Measurements from ENCODE around the gene CYTH1. TPM values are rescaled to one million over a fixed set of nuclear protein-coding genes. Genes with fewer than 3 reads are reported as not detected.

Gene CYTH1
- total RNA-seq, 1 experiment from 2014 or later = 10.3 TPM

DNA sequence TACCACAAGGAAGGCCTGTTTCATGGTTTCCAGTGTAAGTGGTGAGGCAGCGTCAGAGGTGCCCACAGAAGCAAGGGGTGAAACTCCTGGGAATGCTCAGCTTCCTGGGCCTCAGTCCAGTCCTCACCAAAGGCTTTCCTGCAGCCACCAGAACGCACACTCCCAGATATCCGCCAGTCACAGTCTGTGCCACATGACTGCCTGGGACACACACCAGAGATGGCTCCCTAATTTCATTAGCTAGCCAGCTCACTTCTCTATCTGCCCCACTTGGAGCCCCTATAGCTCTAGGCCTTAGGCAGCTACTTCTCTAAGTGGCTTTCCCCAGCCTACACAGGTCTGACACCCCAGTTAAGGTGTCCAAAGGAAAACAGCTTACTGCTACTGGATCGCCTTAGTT is 77.0 kb downstream of the CYTH1 start:
- no peak for DNase-seq
- H3K36me3 ChIP-seq (replicated peaks; ENCODE audit: control insufficient read depth, insufficient read depth, low read length) = peaks cover 2% of the 10 kb centered on the region
- no peaks in the 10 kb centered on the region for H3K27me3 ChIP-seq (ENCODE audit: control insufficient read depth, insufficient read depth, low read length)
- no peak overlapping the region for H3K4me3 ChIP-seq (ENCODE audit: insufficient read depth, low read depth, low read length)

GRCh38 chr17:78704594-78704993 is 77.5 kb downstream of the CYTH1 start:
- DNase-seq = no peak
- H3K27me3 ChIP-seq (ENCODE audit: control insufficient read depth, insufficient read depth, low read length) = no peaks in the 10 kb centered on the region
- H3K36me3 ChIP-seq (replicated peaks; ENCODE audit: control insufficient read depth, insufficient read depth, low read length) = peaks cover 2% of the 10 kb centered on the region
- no peak overlapping the region for H3K4me3 ChIP-seq (ENCODE audit: insufficient read depth, low read depth, low read length)

DNA sequence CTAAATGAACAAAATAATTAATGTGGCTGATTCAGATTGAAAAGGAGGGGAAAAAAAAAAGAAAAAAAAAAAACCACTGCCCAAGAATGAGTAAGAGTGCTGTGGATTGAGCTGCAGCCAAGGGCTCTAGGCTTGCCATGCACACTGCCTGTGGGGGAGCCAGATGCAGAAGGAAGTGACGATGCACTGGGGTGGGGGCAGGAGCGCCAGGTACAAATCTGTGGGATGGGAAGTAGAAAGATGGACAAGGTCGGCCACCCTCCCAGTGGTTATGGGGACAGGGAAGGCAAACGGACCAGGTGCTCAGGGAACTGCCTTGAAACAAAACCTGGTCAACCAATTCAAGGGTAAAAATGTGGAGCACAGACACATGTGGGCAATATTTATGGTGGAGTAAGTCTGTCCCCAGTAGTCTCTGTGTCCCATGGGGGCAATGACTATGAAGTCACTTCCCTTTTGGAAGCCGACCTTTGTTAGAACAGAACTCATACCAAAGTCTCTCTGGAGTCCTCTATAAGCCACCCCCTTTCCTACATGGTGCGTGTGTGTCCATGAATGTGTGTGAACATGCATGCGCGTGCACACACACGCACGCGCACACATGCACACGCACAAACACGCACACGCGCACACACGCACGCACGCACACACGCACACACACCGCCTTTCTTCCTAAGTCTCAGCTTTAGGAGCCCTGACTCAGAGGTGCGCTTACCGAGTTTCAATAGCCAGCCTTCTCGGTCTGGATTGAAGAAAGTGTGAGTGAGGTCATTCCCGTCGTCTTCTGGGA is 84.3 kb downstream of the CYTH1 start:
- DNase-seq = no peak
- Histone ChIP-seq H3K4me3 (ENCODE audit: insufficient read depth, low read depth, low read length) (no peak overlapping the region), H3K36me3 (replicated peaks; ENCODE audit: control insufficient read depth, insufficient read depth, low read length) (no peaks in the 10 kb centered on the region; the same call in none of the 2 replicates), H3K27me3 (ENCODE audit: control insufficient read depth, insufficient read depth, low read length) (no peaks in the 10 kb centered on the region)

DNA sequence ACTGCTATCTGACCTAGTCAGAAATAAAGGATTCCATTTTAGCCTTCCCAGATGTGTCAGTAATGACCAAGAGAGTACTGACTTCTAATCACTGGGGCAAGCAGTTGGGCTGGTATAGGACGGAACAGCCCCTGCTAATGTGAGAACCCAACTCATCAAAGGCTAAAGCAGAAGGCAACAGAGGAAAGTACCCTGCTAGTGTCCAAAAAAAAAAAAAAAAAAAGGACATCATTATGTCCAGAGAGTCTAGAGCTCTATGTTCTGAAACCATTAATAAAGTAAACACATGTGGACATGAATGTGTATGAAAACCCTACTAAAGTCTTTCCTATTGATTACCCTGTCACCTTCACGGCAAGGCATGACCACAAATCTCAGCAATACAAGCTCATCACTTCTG is 85.0 kb downstream of the CYTH1 start:
- H3K4me3 ChIP-seq (ENCODE audit: insufficient read depth, low read depth, low read length) = no peak overlapping the region
- no peaks in the 10 kb centered on the region; the same call in none of the 2 replicates for H3K36me3 ChIP-seq (replicated peaks; ENCODE audit: control insufficient read depth, insufficient read depth, low read length)
- H3K27me3 ChIP-seq (ENCODE audit: control insufficient read depth, insufficient read depth, low read length) = no peaks in the 10 kb centered on the region
- no peak for DNase-seq

DNA sequence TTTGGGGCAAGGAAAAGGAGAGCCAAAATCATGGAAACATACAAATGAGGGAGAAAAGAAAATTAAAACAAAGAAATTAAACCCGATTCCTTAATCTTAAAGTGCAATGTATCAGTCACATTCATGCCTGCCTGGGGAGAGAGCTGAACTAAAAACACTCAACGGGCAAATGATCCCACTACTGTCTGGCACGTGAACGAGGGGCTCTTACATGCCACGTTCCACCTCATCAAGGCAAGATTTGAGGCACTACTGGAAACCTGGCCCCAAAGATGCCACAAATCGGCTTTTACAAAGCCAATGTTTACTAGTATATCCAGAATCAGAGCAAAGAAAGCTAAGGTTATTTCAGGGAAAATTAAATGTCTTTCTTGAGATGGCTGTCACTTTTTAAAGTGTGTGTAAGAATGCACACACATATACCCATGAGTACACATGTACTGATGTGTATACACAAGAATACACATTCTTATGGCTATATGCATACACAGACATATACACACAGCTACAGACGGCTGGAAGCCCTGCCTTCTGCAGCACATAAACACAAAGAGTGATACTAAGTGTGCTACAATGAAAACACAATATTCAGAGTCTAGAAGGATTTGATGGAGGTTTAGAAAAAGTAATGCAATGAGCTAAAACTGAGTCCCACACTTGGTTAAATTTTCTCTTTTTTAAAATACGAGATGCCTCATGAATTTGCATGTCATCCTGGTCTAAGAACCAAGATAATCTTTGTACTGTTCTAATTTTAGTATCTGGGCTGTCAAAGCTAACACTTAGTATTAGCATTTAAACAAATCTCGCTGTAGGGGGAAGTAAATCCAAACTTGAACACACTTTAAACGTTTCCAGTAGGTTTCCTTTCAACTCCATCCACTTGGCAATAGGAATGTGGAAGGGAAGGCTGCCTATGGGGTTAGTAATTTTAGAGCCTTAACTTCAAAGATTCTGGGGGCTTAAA is 85.8 kb downstream of the CYTH1 start:
- Histone ChIP-seq H3K27me3 (ENCODE audit: control insufficient read depth, insufficient read depth, low read length) (no peaks in the 10 kb centered on the region), H3K4me3 (ENCODE audit: insufficient read depth, low read depth, low read length) (no peak overlapping the region), H3K36me3 (replicated peaks; ENCODE audit: control insufficient read depth, insufficient read depth, low read length) (no peaks in the 10 kb centered on the region; the same call in none of the 2 replicates)
- no peak for DNase-seq

DNA sequence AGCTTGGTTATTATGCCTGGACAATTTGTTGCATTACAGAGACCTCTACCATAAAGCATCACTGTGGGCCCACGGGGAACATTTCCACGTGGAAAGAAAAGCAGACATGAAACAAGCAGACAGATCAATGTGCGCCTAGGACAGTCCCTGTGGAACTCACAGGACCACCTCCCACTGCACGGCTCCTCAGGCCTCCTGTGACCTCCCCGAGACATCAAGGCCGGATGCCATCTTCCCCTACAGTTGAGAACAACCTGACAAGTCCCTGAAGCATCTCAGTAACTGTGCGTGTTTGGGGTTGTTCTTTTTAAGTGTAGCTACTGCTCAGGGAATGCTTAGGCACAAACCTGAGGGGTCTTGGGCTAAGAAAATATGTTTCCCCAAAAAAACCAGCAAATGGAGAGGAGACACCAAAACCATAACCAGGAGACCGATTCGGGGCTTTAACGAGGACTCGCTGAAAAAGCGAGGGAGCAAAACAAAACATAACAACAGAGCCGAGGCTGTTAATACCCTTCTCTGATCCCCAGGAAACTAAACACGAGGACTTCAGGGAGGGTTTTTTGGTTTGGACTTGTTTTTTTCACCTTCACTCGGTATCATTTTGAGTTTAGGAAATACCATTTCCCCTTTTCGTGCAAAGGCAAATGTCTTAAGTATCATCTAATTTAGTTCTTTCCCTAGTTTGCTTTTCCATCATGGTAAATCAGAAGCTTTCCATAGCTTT is 87.1 kb downstream of the CYTH1 start:
- no peaks in the 10 kb centered on the region; the same call in none of the 2 replicates for H3K36me3 ChIP-seq (replicated peaks; ENCODE audit: control insufficient read depth, insufficient read depth, low read length)
- no peaks in the 10 kb centered on the region for H3K27me3 ChIP-seq (ENCODE audit: control insufficient read depth, insufficient read depth, low read length)
- no peak overlapping the region for H3K4me3 ChIP-seq (ENCODE audit: insufficient read depth, low read depth, low read length)
- no peak for DNase-seq

DNA sequence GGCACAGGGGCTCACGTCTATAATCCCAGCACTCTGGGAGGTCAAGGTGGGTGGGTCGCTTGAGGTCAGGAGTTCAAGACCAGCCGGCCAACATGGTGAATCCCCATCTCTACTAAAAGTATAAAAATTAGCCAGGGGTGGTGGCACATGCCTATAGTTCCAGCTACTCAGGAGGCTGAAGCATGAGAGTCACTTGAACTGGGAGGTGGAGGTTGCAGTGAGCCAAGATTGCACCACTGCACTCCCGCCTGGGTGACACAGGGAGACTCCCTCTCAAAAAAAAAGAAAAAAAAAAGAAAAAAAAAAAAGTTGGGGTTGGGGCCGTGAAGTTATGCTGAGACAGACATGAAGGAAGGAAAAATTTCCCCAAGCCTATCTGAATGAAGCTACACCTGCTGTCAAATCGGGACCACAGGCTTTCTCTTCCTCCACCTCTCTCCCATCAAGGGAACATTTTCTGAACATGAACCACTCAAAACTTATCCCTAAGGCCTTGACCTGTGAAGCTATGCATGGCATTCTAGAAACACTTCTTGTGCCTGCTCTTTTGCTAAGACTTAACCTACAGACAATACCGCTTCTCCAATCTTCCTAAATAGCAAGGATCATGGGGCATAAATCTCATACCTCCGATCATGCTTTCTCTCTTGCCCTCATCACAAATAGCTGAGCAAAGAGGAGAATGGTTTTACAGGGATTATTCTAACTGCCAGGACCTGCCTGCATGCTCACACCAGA is 88.6 kb downstream of the CYTH1 start:
- no peaks in the 10 kb centered on the region for H3K27me3 ChIP-seq (ENCODE audit: control insufficient read depth, insufficient read depth, low read length)
- no peak for DNase-seq
- H3K36me3 ChIP-seq (replicated peaks; ENCODE audit: control insufficient read depth, insufficient read depth, low read length) = no peaks in the 10 kb centered on the region; the same call in none of the 2 replicates
- H3K4me3 ChIP-seq (ENCODE audit: insufficient read depth, low read depth, low read length) = no peak overlapping the region

GRCh38 chr17:78692460-78693010 is 89.5 kb downstream of the CYTH1 start:
- H3K36me3 ChIP-seq (replicated peaks; ENCODE audit: control insufficient read depth, insufficient read depth, low read length) = peaks cover 1% of the 10 kb centered on the region
- DNase-seq = no peak

DNA sequence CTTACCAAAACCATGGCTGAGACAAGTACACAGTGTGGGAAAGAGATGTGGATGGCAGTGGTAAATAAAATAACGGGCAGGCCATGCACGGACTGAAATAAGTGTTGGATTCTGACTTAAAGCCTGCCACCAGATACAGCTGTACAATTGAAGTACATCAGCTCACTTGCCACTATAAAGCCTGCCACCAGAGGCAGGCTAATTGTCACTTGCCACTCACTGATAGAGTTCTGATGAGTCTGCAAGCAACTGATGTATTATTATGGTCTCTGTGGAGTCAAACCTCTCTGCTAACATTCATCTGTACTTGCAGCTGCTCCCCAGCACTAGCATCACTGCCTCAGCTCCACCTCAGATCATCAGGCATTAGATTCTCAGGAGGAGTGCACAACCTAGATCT is 93.0 kb downstream of the CYTH1 start:
- Histone ChIP-seq H3K27me3 (ENCODE audit: control insufficient read depth, insufficient read depth, low read length) (no peaks in the 10 kb centered on the region), H3K4me3 (ENCODE audit: insufficient read depth, low read depth, low read length) (no peak overlapping the region), H3K36me3 (replicated peaks; ENCODE audit: control insufficient read depth, insufficient read depth, low read length) (peaks cover 1% of the 10 kb centered on the region)
- no peak for DNase-seq

More at GRCh38 chr17:78692460-78693010, 89.5 kb downstream of the CYTH1 start:
- H3K27me3 ChIP-seq (ENCODE audit: control insufficient read depth, insufficient read depth, low read length) = no peaks in the 10 kb centered on the region
- no peak overlapping the region for H3K4me3 ChIP-seq (ENCODE audit: insufficient read depth, low read depth, low read length)

- Histone ChIP-seq H3K27me3 (ENCODE audit: control insufficient read depth, insufficient read depth, low read length) (no peaks in the 10 kb centered on the region), H3K36me3 (replicated peaks; ENCODE audit: control insufficient read depth, insufficient read depth, low read length) (peaks cover 1% of the 10 kb centered on the region), H3K4me3 (ENCODE audit: insufficient read depth, low read depth, low read length) (no peak overlapping the region)
- DNase-seq = no peak
These were observed 94.1 kb downstream of the CYTH1 start for GRCh38 chr17:78687944-78688343.

- Histone ChIP-seq H3K4me3 (ENCODE audit: insufficient read depth, low read depth, low read length) (no peak overlapping the region), H3K27me3 (ENCODE audit: control insufficient read depth, insufficient read depth, low read length) (no peaks in the 10 kb centered on the region), H3K36me3 (replicated peaks; ENCODE audit: control insufficient read depth, insufficient read depth, low read length) (peaks cover 1% of the 10 kb centered on the region)
- no peak for DNase-seq
These were observed 94.9 kb downstream of the CYTH1 start for GRCh38 chr17:78687125-78687524.

GRCh38 chr17:78684026-78684425 is 98.0 kb downstream of the CYTH1 start:
- no peak overlapping the region for H3K4me3 ChIP-seq (ENCODE audit: insufficient read depth, low read depth, low read length)
- no peak for DNase-seq
- H3K27me3 ChIP-seq (ENCODE audit: control insufficient read depth, insufficient read depth, low read length) = no peaks in the 10 kb centered on the region
- peaks cover 4% of the 10 kb centered on the region for H3K36me3 ChIP-seq (replicated peaks; ENCODE audit: control insufficient read depth, insufficient read depth, low read length)

GRCh38 chr17:78683408-78683961 is 98.6 kb downstream of the CYTH1 start:
- H3K27me3 ChIP-seq (ENCODE audit: control insufficient read depth, insufficient read depth, low read length) = no peaks in the 10 kb centered on the region
- H3K36me3 ChIP-seq (replicated peaks; ENCODE audit: control insufficient read depth, insufficient read depth, low read length) = peaks cover 4% of the 10 kb centered on the region
- H3K4me3 ChIP-seq (ENCODE audit: insufficient read depth, low read depth, low read length) = no peak overlapping the region
- no peak for DNase-seq

Measured in H7 (cell line).